ENCODE results near the gene COPS4.
"Not testable (repeated sequence)": the region's sequence is repeated elsewhere in the genome, so short reads cannot be mapped to it uniquely, and the experiment has no call there.

The COPS4 gene

GRCh38 chr4:83082777-83083176 lies 47.8 kb downstream of the COPS4 start:
- H3K4me1 ChIP-seq (ENCODE audit: control insufficient read depth in 5 of 5, insufficient read depth in 5 of 5, low read length in 5 of 5): peaks cover 0 to 4% (median 0%) of the 10 kb centered on the region in 5 donors
- H3K9ac ChIP-seq (ENCODE audit: low read length in 5 of 5): no peak overlapping the region
- no peaks in the 10 kb centered on the region for H3K9me3 ChIP-seq (ENCODE audit: control insufficient read depth in 5 of 5, low read length in 5 of 5)
- H3K27me3 ChIP-seq (ENCODE audit: control insufficient read depth in 5 of 5, insufficient read depth in 4 of 5, low read length in 5 of 5): no peaks in the 10 kb centered on the region
- no peaks in the 10 kb centered on the region for H3K36me3 ChIP-seq (ENCODE audit: control insufficient read depth in 5 of 5, insufficient read depth in 5 of 5, low read length in 5 of 5)
- no peak overlapping the region for H3K27ac ChIP-seq (ENCODE audit: low read depth, low read length)
- no peak overlapping the region for H3K4me3 ChIP-seq (ENCODE audit: low read depth in 1 of 5, low read length in 5 of 5)

- H3K9me3 ChIP-seq (ENCODE audit: control insufficient read depth in 5 of 5, low read length in 5 of 5): no peaks in the 10 kb centered on the region
- H3K4me1 ChIP-seq (ENCODE audit: control insufficient read depth in 5 of 5, insufficient read depth in 5 of 5, low read length in 5 of 5): peaks cover 0 to 4% (median 0%) of the 10 kb centered on the region in 5 donors
- H3K4me3 ChIP-seq (ENCODE audit: low read depth in 1 of 5, low read length in 5 of 5): no peak overlapping the region
- H3K36me3 ChIP-seq (ENCODE audit: control insufficient read depth in 5 of 5, insufficient read depth in 5 of 5, low read length in 5 of 5): no peaks in the 10 kb centered on the region
- H3K9ac ChIP-seq (ENCODE audit: low read length in 5 of 5): no peak overlapping the region
- no peaks in the 10 kb centered on the region for H3K27me3 ChIP-seq (ENCODE audit: control insufficient read depth in 5 of 5, insufficient read depth in 4 of 5, low read length in 5 of 5)
- no peak overlapping the region for H3K27ac ChIP-seq (ENCODE audit: low read depth, low read length)
Measured at GRCh38 chr4:83083925-83084475, 49.0 kb downstream of the COPS4 start.

- H3K4me1 ChIP-seq (ENCODE audit: control insufficient read depth in 5 of 5, insufficient read depth in 5 of 5, low read length in 5 of 5); H3K4me3 ChIP-seq (ENCODE audit: low read depth in 1 of 5, low read length in 5 of 5); H3K27me3 ChIP-seq (ENCODE audit: control insufficient read depth in 5 of 5, insufficient read depth in 4 of 5, low read length in 5 of 5); H3K27ac ChIP-seq (ENCODE audit: low read depth, low read length); H3K9ac ChIP-seq (ENCODE audit: low read length in 5 of 5); H3K9me3 ChIP-seq (ENCODE audit: control insufficient read depth in 5 of 5, low read length in 5 of 5); H3K36me3 ChIP-seq (ENCODE audit: control insufficient read depth in 5 of 5, insufficient read depth in 5 of 5, low read length in 5 of 5): not testable (repeated sequence)
Measured at GRCh38 chr4:83084956-83085355, 50.0 kb downstream of the COPS4 start.

- no peaks in the 10 kb centered on the region for H3K4me1 ChIP-seq (ENCODE audit: control insufficient read depth in 5 of 5, insufficient read depth in 5 of 5, low read length in 5 of 5)
- H3K36me3 ChIP-seq (ENCODE audit: control insufficient read depth in 5 of 5, insufficient read depth in 5 of 5, low read length in 5 of 5): no peaks in the 10 kb centered on the region
- peaks cover 0 to 3% (median 0%) of the 10 kb centered on the region in 5 donors for H3K27me3 ChIP-seq (ENCODE audit: control insufficient read depth in 5 of 5, insufficient read depth in 4 of 5, low read length in 5 of 5)
- H3K9ac ChIP-seq (ENCODE audit: low read length in 5 of 5): no peak overlapping the region
- no peak overlapping the region for H3K4me3 ChIP-seq (ENCODE audit: low read depth in 1 of 5, low read length in 5 of 5)
- H3K27ac ChIP-seq (ENCODE audit: low read depth, low read length): no peak overlapping the region
- H3K9me3 ChIP-seq (ENCODE audit: control insufficient read depth in 5 of 5, low read length in 5 of 5): no peaks in the 10 kb centered on the region
Measured at GRCh38 chr4:83089410-83090157, 54.6 kb downstream of the COPS4 start.

- H3K27ac ChIP-seq (ENCODE audit: low read depth, low read length): no peak overlapping the region
- no peak overlapping the region for H3K9ac ChIP-seq (ENCODE audit: low read length in 5 of 5)
- H3K27me3 ChIP-seq (ENCODE audit: control insufficient read depth in 5 of 5, insufficient read depth in 4 of 5, low read length in 5 of 5): peaks cover 0 to 3% (median 0%) of the 10 kb centered on the region in 5 donors
- H3K4me3 ChIP-seq (ENCODE audit: low read depth in 1 of 5, low read length in 5 of 5): no peak overlapping the region
- no peaks in the 10 kb centered on the region for H3K36me3 ChIP-seq (ENCODE audit: control insufficient read depth in 5 of 5, insufficient read depth in 5 of 5, low read length in 5 of 5)
- H3K4me1 ChIP-seq (ENCODE audit: control insufficient read depth in 5 of 5, insufficient read depth in 5 of 5, low read length in 5 of 5): no peaks in the 10 kb centered on the region
- H3K9me3 ChIP-seq (ENCODE audit: control insufficient read depth in 5 of 5, low read length in 5 of 5): no peaks in the 10 kb centered on the region
Measured at GRCh38 chr4:83093060-83093640, 58.2 kb downstream of the COPS4 start.

- no peak overlapping the region for H3K27ac ChIP-seq (ENCODE audit: low read depth, low read length)
- no peak overlapping the region for H3K9ac ChIP-seq (ENCODE audit: low read length in 5 of 5)
- H3K4me1 ChIP-seq (ENCODE audit: control insufficient read depth in 5 of 5, insufficient read depth in 5 of 5, low read length in 5 of 5): no peaks in the 10 kb centered on the region
- H3K36me3 ChIP-seq (ENCODE audit: control insufficient read depth in 5 of 5, insufficient read depth in 5 of 5, low read length in 5 of 5): no peaks in the 10 kb centered on the region
- no peaks in the 10 kb centered on the region for H3K27me3 ChIP-seq (ENCODE audit: control insufficient read depth in 5 of 5, insufficient read depth in 4 of 5, low read length in 5 of 5)
- no peaks in the 10 kb centered on the region for H3K9me3 ChIP-seq (ENCODE audit: control insufficient read depth in 5 of 5, low read length in 5 of 5)
- H3K4me3 ChIP-seq (ENCODE audit: low read depth in 1 of 5, low read length in 5 of 5): no peak overlapping the region
Measured at GRCh38 chr4:83096397-83096796, 61.4 kb downstream of the COPS4 start.

GRCh38 chr4:83104991-83105390 lies 70.0 kb downstream of the COPS4 start:
- H3K9me3 ChIP-seq (ENCODE audit: control insufficient read depth in 5 of 5, low read length in 5 of 5): no peaks in the 10 kb centered on the region
- H3K4me3 ChIP-seq (ENCODE audit: low read depth in 1 of 5, low read length in 5 of 5): no peak overlapping the region
- peaks cover 0 to 8% (median 4%) of the 10 kb centered on the region in 5 donors for H3K4me1 ChIP-seq (ENCODE audit: control insufficient read depth in 5 of 5, insufficient read depth in 5 of 5, low read length in 5 of 5)
- H3K27ac ChIP-seq (ENCODE audit: low read depth, low read length): no peak overlapping the region
- no peak overlapping the region for H3K9ac ChIP-seq (ENCODE audit: low read length in 5 of 5)
- no peaks in the 10 kb centered on the region for H3K36me3 ChIP-seq (ENCODE audit: control insufficient read depth in 5 of 5, insufficient read depth in 5 of 5, low read length in 5 of 5)
- H3K27me3 ChIP-seq (ENCODE audit: control insufficient read depth in 5 of 5, insufficient read depth in 4 of 5, low read length in 5 of 5): no peaks in the 10 kb centered on the region

- H3K27me3 ChIP-seq (ENCODE audit: control insufficient read depth in 5 of 5, insufficient read depth in 4 of 5, low read length in 5 of 5): no peaks in the 10 kb centered on the region
- no peaks in the 10 kb centered on the region for H3K9me3 ChIP-seq (ENCODE audit: control insufficient read depth in 5 of 5, low read length in 5 of 5)
- no peak overlapping the region for H3K4me3 ChIP-seq (ENCODE audit: low read depth in 1 of 5, low read length in 5 of 5)
- no peak overlapping the region for H3K27ac ChIP-seq (ENCODE audit: low read depth, low read length)
- H3K4me1 ChIP-seq (ENCODE audit: control insufficient read depth in 5 of 5, insufficient read depth in 5 of 5, low read length in 5 of 5): peaks cover 0 to 15% (median 6%) of the 10 kb centered on the region in 5 donors
- H3K9ac ChIP-seq (ENCODE audit: low read length in 5 of 5): no peak overlapping the region
- no peaks in the 10 kb centered on the region for H3K36me3 ChIP-seq (ENCODE audit: control insufficient read depth in 5 of 5, insufficient read depth in 5 of 5, low read length in 5 of 5)
Measured at GRCh38 chr4:83107631-83108030, 72.6 kb downstream of the COPS4 start.

GRCh38 chr4:83108101-83108861 lies 73.3 kb downstream of the COPS4 start:
- no peaks in the 10 kb centered on the region for H3K36me3 ChIP-seq (ENCODE audit: control insufficient read depth in 5 of 5, insufficient read depth in 5 of 5, low read length in 5 of 5)
- no peak overlapping the region for H3K4me3 ChIP-seq (ENCODE audit: low read depth in 1 of 5, low read length in 5 of 5)
- H3K27ac ChIP-seq (ENCODE audit: low read depth, low read length): no peak overlapping the region
- H3K9ac ChIP-seq (ENCODE audit: low read length in 5 of 5): no peak overlapping the region
- no peaks in the 10 kb centered on the region for H3K27me3 ChIP-seq (ENCODE audit: control insufficient read depth in 5 of 5, insufficient read depth in 4 of 5, low read length in 5 of 5)
- H3K4me1 ChIP-seq (ENCODE audit: control insufficient read depth in 5 of 5, insufficient read depth in 5 of 5, low read length in 5 of 5): peaks cover 0 to 15% (median 6%) of the 10 kb centered on the region in 5 donors
- H3K9me3 ChIP-seq (ENCODE audit: control insufficient read depth in 5 of 5, low read length in 5 of 5): no peaks in the 10 kb centered on the region
